Gastrocnemius medialis (tissue), 4 donors: ENCODE data around the gene ZNF318.

Source experiments
- CTCF ChIP-seq, 5 experiments: fragments of 450-650 bp in 3 of 5; fragments of 200-600 bp in 2 of 5; sonication (generic) in 2 of 5; IDR thresholded peaks in 4 of 5; conservative IDR thresholded peaks in 1 of 5; 1 replicate in 4 of 5; 2 replicates in 1 of 5; pipeline ENCODE4 v1.5.1; 2016 to 2019; ENCODE audit warnings: antibody characterized with exemption in 5 of 5, mild to moderate bottlenecking in 3 of 5, moderate library complexity in 3 of 5
- POLR2A ChIP-seq, 2 donors: fragments of 450-650 bp; IDR thresholded peaks; one replicate each; pipeline ENCODE4 v1.6.1; 2017; ENCODE audit warnings: antibody characterized with exemption in 2 of 2, mild to moderate bottlenecking in 2 of 2, moderate library complexity in 2 of 2

GRCh38 chr6:43295456-43295855 lies 74.0 kb downstream of the ZNF318 start:
- no peak for TF ChIP-seq POLR2A (IDR thresholded peaks at IDR 0.05)
- no peak for TF ChIP-seq CTCF (IDR thresholded peaks at IDR 0.05 in 4 of 5, conservative IDR thresholded peaks at IDR 0.05 in 1 of 5)
